ENCODE data around the gene ACTN2.

- TF ChIP-seq, protein P1, sequence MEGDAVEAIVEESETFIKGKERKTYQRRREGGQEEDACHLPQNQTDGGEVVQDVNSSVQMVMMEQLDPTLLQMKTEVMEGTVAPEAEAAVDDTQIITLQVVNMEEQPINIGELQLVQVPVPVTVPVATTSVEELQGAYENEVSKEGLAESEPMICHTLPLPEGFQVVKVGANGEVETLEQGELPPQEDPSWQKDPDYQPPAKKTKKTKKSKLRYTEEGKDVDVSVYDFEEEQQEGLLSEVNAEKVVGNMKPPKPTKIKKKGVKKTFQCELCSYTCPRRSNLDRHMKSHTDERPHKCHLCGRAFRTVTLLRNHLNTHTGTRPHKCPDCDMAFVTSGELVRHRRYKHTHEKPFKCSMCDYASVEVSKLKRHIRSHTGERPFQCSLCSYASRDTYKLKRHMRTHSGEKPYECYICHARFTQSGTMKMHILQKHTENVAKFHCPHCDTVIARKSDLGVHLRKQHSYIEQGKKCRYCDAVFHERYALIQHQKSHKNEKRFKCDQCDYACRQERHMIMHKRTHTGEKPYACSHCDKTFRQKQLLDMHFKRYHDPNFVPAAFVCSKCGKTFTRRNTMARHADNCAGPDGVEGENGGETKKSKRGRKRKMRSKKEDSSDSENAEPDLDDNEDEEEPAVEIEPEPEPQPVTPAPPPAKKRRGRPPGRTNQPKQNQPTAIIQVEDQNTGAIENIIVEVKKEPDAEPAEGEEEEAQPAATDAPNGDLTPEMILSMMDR (conservative IDR thresholded peaks at IDR 0.05; ENCODE audit: low read length), result no peak
- no peak for TF ChIP-seq EZH2phosphoT487 (IDR thresholded peaks at IDR 0.05; ENCODE audit: borderline replicate concordance)
Measured at GRCh38 chr1:236773919-236774318, 87.6 kb downstream of the ACTN2 start.

Measured in Loucy (cell line).